Activated CD4-positive, alpha-beta T cell treated with anti-CD3 and anti-CD28 coated beads for 36 hours (primary cell): ENCODE results near the gene RGS18. TPM values are rescaled to one million over a fixed set of nuclear protein-coding genes. Genes with fewer than 3 reads are reported as not detected.
"Not testable (repeated sequence)": the region's sequence is repeated elsewhere in the genome, so short reads cannot be mapped to it uniquely, and the experiment has no call there.

Experiments used
- ATAC-seq: fragments of 200-7000 bp; cut with Tn5 transposase; one replicate; pipeline ENCODE4 v1.10.0; 2021; ENCODE audit warnings: mild to moderate bottlenecking, moderate library complexity
- CTCF ChIA-PET: fragments of 350-600 bp; sonication (Branson Sonifier 250); formaldehyde crosslinking; loops from one replicate; lab custom pipeline; 2021; ENCODE audit warnings: antibody characterized with exemption; lab: Charles Lee
- POLR2A ChIA-PET: fragments of 350-600 bp; sonication (Branson Sonifier 250); formaldehyde crosslinking; loops from one replicate; lab custom pipeline; 2021; ENCODE audit warnings: antibody characterized with exemption, inconsistent platforms; lab: Charles Lee
- DNase-seq: peaks from one replicate; pipeline ENCODE4 v3.0.0-alpha.2; 2020
- H3K27ac Mint-ChIP-seq: one replicate; pipeline ENCODE4 v1.8.0; 2021; ENCODE audit warnings: mixed read lengths
- H3K27me3 Mint-ChIP-seq: one replicate; pipeline ENCODE4 v1.8.0; 2021; ENCODE audit warnings: mixed read lengths
- H3K36me3 Mint-ChIP-seq: one replicate; pipeline ENCODE4 v1.8.0; 2021; ENCODE audit warnings: low read depth, mixed read lengths
- H3K4me1 Mint-ChIP-seq: one replicate; pipeline ENCODE4 v1.8.0; 2021; ENCODE audit warnings: mixed read lengths
- H3K4me3 Mint-ChIP-seq: one replicate; pipeline ENCODE4 v1.8.0; 2021; ENCODE audit warnings: mild to moderate bottlenecking, moderate library complexity, mixed read lengths
- H3K9me3 Mint-ChIP-seq: one replicate; pipeline ENCODE4 v1.8.0; 2021; ENCODE audit warnings: low read depth, mixed read lengths
- intact Hi-C, 2 experiments: fragments of 100-400 bp; cut with DNase I in 1 of 2; cut with micrococcal nuclease in 1 of 2; formaldehyde crosslinking; loops; one replicate each; pipeline versions ENCODE4 v1.14.2 to v1.15.1; 2022 to 2024; cut with DNase I, micrococcal nuclease
- total RNA-seq, 2 experiments: library from RNA; stranded (reverse); gene quantifications; one replicate each; pipeline ENCODE4 v1.2.3, GENCODE V29; 2021

RGS18 gene
- total RNA-seq, 2 experiments from 2014 or later, result not detected

DNA sequence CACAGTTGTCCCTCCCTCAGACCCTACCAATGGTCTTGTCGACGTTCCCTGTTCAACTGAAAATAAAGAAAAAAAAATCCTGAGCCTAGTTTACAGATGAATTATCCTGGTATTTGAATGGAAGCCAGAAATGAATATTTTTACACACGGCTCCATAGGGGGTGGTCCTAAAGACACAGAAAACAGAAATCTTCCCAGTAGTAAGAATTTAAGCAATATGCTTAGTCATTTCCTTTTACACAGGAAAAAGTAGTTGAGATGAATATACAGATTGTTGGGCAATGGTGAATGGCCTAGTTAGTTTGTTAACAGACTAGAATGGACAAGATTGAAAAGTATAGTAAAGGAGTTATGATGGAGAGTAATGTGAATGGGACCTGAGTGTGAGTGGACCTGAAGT is 67.4 kb downstream of the RGS18 start:
- Mint-ChIP-seq H3K27ac (no peak overlapping the region), H3K4me3 (no peak overlapping the region), H3K4me1 (no peaks in the 10 kb centered on the region), H3K9me3 (peaks cover 4% of the 10 kb centered on the region), H3K27me3 (no peaks in the 10 kb centered on the region), H3K36me3 (no peaks in the 10 kb centered on the region)
- intact Hi-C loops, result no loop called here
- ChIA-PET POLR2A (no interaction called here), CTCF (no interaction called here)
- DNase-seq (no peak), ATAC-seq (no peak)

DNA sequence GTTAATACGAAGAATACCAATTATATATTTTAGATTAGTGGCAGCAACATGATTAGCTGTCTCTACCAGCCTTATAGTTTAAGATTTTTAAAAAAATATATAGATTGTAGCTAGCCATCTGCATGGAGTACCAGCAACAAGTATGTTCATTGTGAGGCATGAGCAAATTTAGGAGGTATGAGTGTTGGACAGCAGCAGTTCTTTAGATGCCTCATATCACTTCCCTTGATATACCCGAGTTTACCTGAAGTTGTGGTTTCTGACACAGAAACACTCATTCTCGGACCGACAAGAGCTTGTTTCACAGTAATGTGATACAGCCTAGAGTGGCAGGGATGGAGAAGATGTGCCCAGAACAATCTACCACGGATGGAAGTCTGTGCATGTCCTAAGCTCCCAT is 69.1 kb downstream of the RGS18 start:
- H3K27me3 Mint-ChIP-seq, result no peaks in the 10 kb centered on the region
- ATAC-seq (no peak), DNase-seq (no peak)
- no peak overlapping the region for H3K27ac Mint-ChIP-seq
- no peaks in the 10 kb centered on the region for H3K4me1 Mint-ChIP-seq
- peaks cover 4% of the 10 kb centered on the region for H3K9me3 Mint-ChIP-seq
- intact Hi-C loops, result no loop called here
- H3K4me3 Mint-ChIP-seq, result no peak overlapping the region
- ChIA-PET CTCF (no interaction called here), POLR2A (no interaction called here)
- H3K36me3 Mint-ChIP-seq, result no peaks in the 10 kb centered on the region

DNA sequence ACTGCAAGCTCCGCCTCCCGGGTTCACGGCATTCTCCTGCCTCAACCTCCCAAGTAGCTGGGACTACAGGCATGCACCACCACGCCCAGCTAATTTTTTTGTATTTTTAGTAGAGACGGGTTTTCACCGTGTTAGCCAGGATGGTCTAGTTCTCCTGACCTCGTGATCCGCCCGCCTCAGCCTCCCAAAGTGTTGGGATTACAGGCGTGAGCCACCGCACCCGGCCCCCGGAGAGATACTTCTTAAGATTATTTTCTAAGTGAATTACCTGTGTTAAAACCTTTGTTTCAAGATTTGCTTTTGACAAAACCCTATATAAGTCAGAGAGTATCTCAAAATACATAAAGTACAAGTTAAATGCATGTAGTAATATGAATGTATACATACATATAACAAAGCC is 69.7 kb downstream of the RGS18 start:
- intact Hi-C loops, H3K27ac Mint-ChIP-seq, H3K9me3 Mint-ChIP-seq, H3K27me3 Mint-ChIP-seq, CTCF ChIA-PET, H3K4me3 Mint-ChIP-seq, ATAC-seq, POLR2A ChIA-PET, H3K4me1 Mint-ChIP-seq, H3K36me3 Mint-ChIP-seq, DNase-seq: not testable (repeated sequence)

DNA sequence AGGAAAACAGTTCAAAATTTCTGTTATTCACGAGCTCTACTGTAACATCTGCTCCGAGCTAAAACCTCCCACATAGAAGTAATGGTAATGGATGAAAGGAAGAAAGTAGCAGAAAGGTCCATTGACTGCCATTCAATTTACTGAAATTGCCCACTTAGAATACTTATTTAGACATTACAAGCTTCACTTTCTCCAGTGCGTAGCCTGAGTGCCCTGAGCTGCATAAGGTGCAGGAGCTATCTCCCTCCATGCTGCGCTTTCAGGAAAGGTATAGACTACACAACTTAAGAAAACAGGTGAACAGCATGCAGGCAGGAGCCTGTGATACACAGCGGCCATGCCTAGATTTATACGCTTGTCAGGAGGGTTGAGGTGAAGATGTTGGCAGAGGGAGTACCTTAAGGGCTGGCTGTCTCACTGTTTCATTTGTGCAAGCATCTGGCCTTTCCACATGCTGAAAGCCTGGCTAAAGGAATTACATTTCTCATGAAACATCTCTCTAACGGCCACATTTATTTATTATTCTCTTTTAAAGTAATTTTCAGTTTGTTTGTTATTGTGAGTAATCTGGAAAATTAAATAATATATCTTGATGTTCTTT is 74.7 kb downstream of the RGS18 start:
- Mint-ChIP-seq H3K4me3 (no peak overlapping the region), H3K27ac (no peak overlapping the region), H3K36me3 (no peaks in the 10 kb centered on the region), H3K9me3 (peaks cover 2% of the 10 kb centered on the region), H3K27me3 (no peaks in the 10 kb centered on the region), H3K4me1 (no peaks in the 10 kb centered on the region)
- ChIA-PET CTCF (interaction anchor here (0.6 kb wide), 1 partner anchor 1080 kb away, joined by 3 read pairs; no protein-coding TSS in a partner anchor), POLR2A (no interaction called here)
- DNase-seq, result no peak
- ATAC-seq, result no peak
- intact Hi-C loops, result no loop called here

DNA sequence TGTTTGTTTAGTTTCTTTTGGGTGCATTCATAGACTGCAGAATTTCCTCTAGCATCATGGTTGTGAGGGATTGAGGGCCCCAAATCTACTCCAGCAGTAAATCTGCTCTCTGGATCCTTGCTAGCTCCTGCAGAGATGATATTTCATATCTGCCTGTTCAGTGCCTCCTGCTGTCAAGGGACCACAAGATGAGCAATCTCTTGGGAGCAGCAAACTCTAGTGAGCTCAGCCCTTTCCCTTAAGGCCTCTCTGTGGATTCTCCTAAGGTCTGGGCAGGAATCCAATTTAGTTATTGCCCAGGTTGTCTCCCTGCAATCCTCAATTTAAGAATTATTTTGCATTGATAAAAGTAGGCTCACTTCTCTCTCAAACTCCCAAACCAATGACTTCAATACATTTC is 76.9 kb downstream of the RGS18 start:
- ChIA-PET CTCF (no interaction called here), POLR2A (no interaction called here)
- no peaks in the 10 kb centered on the region for H3K36me3 Mint-ChIP-seq
- DNase-seq (no peak), ATAC-seq (no peak)
- intact Hi-C loops, result no loop called here
- H3K9me3 Mint-ChIP-seq, result no peaks in the 10 kb centered on the region
- H3K4me1 Mint-ChIP-seq, result no peaks in the 10 kb centered on the region
- no peak overlapping the region for H3K4me3 Mint-ChIP-seq
- H3K27me3 Mint-ChIP-seq, result no peaks in the 10 kb centered on the region
- no peak overlapping the region for H3K27ac Mint-ChIP-seq

Other genes starting within 250 kb of the RGS18 start
- gene RGS21, start 158.5 kb downstream of the RGS18 start, total RNA-seq, result not detected